Gastroesophageal sphincter (tissue), 3 donors: Measurements from ENCODE around the gene DDX6.

ENCODE experiments used
- CTCF ChIP-seq, 4 experiments: fragments of 200-600 bp in 2 of 4; fragments of 450-650 bp in 2 of 4; sonication (generic) in 1 of 4; IDR thresholded peaks; one replicate each; pipeline ENCODE4 v1.5.1; 2017 to 2019; ENCODE audit warnings: antibody characterized with exemption in 4 of 4, mild to moderate bottlenecking in 2 of 4, moderate library complexity in 2 of 4
- POLR2A ChIP-seq, 2 donors: fragments of 450-650 bp; IDR thresholded peaks; one replicate each; pipeline ENCODE4 v1.6.1; 2017; ENCODE audit warnings: antibody characterized with exemption in 2 of 2, mild to moderate bottlenecking in 2 of 2, moderate library complexity in 1 of 2

- no peak for TF ChIP-seq CTCF (IDR thresholded peaks at IDR 0.05)
- TF ChIP-seq POLR2A (IDR thresholded peaks at IDR 0.05) = no peak
Observed at GRCh38 chr11:118834427-118835028, 43.6 kb upstream of the DDX6 start.
